CD4-positive, alpha-beta T cell treated with Interleukin-1 beta for 1 hour (primary cell): ENCODE measurements around the gene OR4X2.
"Not testable (repeated sequence)": the region's sequence is repeated elsewhere in the genome, so short reads cannot be mapped to it uniquely, and the experiment has no call there.

ENCODE experiments used
- DNase-seq, 2 donors: peaks; one replicate each; pipeline ENCODE4 v3.0.0-alpha.2; 2020 to 2022

The OR4X2 gene, protein sequence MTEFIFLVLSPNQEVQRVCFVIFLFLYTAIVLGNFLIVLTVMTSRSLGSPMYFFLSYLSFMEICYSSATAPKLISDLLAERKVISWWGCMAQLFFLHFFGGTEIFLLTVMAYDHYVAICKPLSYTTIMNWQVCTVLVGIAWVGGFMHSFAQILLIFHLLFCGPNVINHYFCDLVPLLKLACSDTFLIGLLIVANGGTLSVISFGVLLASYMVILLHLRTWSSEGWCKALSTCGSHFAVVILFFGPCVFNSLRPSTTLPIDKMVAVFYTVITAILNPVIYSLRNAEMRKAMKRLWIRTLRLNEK

DNA sequence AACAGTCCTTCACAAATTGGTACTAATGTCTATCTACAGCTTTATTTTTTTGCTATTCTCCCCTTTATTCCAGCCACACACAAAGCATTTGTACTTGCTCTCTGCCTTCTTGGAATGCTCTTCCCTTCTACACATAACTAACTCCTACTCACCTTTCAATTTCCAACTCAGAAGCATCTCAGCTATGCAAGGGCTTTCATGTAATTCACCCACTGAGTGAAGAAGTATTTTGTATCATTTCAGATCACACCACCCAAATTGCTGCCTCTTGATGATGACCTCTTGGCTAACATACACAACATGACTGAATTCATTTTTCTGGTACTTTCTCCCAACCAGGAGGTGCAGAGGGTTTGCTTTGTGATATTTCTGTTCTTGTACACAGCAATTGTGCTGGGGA lies at the start of gene OR4X2:
Gene OR4X2, plus strand, starts transcription at position 301 of the 400 bp plus-strand sequence. Its CDS starts 0 bp downstream, at position 301.
- DNase-seq = no peak

DNA sequence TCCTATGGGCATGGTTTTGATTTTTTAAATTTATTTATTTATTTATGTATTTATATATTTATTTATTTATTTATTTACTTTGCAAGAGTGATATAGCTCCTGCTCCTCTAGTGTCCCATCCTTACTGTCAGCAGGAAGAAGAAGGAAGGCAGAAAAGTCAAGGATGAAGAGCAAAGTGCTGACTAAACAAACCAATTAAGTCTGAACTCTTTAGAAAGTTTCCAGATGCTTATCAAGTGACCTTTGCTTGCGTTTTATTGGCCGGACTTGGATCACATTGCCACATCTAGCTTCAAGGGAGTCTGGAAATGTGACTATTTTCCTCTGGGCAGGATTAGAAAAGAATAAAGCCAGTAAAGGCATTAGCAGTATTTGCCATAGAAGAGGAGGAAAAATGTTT lies 37.0 kb upstream of the OR4X2 start:
- DNase-seq = no peak

DNA sequence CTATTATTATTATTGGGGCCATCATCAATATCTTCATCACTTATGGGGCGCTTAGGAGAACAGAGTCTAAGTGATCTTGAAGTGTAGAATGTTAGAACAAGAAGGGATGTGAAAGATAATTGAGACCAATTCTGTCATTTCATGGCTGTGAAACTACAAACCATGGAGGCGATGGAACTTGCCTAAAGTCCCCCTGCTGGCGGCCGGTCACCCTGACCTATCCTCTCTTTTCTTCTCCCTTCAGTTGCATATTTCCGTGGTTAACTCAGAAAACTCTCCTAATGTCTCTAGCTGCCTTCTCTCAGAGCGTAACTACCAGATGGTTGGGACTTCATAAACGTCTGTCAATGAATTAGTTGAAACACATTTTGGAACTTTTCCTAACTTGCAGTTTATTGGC lies 34.9 kb upstream of the OR4X2 start:
- DNase-seq = no peak

DNA sequence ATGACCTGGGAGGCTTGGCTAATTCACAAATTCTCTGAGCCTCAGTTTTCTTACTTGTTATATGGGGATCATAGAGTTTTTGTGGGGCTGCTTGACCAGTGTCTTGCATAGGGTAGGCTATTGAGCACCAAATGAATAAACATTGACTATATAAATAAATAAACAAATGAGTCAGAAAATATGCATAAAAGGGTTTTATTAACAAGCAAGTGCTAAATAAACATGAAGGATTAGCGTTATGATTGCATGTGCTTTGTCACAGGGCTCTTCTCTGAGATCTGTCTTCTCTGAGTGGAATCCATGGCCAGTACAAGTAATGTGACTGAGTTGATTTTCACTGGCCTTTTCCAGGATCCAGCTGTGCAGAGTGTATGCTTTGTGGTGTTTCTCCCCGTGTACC lies 28.4 kb upstream of the OR4X2 start, which contains the start of gene OR4B1:
Gene OR4B1, plus strand, starts transcription at position 301 of the 400 bp plus-strand sequence. Its CDS starts 0 bp downstream, at position 301.
- no peak for DNase-seq

DNA sequence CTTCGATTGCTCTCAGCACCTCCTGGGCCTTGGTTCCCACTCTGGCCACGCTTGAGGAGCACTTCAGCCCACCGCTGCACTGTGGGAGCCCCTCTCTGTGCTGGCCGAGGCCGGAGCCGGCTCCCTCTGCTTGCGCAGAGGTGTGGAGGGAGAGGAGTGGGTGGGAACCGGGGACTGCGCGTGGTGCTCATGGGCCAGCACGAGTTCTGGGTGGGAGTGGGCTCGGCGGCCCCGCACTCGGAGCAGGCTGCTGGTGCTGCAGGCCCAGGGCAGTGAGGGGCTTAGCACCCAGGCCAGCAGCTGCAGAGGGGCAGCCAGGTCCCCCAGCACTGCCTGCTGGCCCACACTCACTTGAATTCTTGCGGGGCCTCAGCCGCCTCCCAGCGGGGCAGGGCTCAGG lies 16.1 kb upstream of the OR4X2 start:
- no peak for DNase-seq

DNA sequence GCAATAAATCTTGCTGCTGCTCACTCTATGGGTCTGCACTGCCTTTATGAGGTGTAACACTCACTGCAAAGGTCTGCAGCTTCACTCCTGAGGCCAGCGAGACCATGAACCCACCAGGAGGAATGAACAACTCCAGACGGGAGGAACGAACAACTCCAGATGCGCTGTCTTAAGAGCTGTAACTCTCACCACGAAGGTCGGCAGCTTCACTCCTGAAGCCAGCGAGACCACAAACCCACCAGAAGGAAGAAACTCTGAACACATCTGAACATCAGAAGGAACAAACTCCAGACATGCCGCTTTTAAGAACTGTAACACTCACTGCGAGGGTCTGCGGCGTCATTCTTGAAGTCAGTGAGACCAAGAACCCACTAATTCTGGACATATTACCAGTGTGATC lies 14.8 kb upstream of the OR4X2 start:
- DNase-seq = not testable (repeated sequence)

DNA sequence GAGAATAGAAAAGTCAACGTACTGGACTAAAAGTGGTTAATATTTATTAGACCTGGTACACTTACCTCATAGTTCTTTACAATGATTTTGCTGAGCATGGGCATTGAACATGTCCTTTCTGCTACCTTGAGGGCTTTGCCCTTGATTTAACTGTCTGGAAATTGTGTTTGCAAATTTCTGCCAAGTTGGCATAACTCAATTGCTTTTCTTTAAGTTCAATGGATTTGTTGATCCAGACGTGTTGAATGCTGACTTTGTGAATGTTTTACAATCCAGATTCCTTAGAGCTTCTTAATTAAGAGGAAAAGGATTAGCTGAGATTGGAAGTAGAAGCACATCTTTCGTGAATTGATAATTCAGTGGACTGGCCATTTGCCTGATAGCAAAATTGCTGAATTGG lies 7.2 kb upstream of the OR4X2 start:
- no peak for DNase-seq

DNA sequence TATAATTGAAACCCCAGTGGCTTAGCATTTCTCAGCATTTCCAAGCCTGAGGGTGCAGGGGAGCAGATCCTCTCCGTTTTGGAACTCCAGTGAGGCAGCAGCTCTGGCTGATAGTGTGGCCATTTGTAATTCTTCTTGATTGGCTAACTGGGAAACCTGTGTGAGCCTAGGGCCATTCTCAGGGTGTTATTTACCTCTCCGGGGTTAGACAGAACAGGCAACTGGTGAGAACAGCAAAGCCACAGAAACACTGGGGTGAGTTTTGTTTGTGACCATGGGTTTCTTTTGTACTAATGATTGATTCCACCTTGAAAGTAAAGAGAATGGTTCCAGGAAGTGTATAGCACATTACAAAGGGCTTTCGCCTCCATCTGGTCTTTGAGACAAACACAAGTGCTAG lies 2.4 kb upstream of the OR4X2 start:
- DNase-seq = no peak

DNA sequence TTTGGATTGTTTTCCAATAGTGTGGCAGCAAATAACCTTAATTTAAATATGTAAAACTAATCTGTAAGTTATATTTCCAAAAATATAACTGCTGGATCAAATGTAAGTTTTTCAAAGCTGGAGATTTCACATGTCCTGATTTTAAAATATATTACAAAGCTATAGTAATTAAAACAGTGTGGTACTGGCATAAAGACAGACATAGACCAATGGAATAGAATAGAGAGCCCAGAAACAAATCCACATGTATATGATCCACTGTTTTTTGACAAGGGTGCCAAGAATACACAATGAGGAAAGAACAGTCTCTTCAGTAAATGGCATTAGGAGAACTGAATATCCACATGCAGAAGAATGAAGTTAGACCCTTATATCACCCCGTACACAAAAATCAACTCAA lies 4.0 kb downstream of the OR4X2 start:
- no peak for DNase-seq

DNA sequence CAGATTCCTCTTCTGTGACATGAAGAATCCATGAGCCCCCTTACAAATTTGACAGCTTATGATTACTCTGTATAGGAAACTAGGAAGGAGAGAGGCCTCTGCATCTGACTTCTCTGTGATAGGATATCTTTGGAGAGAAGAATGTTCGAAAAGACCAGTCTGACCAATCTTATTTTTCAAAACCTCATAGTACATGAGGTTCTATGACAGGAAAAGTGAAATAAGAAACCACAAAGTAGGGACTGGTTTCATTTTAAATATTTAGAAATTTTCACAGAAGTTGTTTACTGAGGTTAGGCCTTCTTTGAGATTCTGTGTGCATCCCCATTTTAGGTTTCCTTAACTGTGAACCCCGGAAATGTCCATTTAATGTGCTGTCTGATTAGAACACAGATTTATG lies 16.7 kb downstream of the OR4X2 start:
- DNase-seq = no peak

DNA sequence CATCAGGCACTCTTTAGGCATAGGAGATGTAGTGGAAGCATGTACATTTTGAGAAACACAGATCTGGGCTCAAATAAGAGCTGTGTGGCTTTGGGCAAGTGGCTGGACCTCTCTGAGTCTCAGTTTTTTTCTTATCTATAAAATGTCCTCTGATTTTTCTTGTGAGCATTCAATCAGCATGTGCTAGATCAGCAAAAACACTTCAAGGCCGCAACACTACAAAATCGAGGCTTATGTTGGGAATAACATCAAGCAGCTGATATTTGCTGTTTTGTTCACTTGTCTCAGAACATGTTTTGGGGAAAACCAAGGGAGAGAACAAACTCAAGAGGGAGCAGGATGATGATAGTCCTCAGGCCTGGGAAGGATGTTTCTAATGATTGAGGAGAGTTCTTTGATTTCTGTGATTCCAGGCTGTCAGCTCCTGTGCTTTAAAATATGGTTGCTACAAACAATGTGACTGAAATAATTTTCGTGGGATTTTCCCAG lies 18.6 kb downstream of the OR4X2 start, which contains the start of gene OR4X1:
Gene OR4X1, plus strand, starts transcription at position 439 of the 489 bp plus-strand sequence. Its CDS starts 0 bp downstream, at position 439.
- DNase-seq = no peak

DNA sequence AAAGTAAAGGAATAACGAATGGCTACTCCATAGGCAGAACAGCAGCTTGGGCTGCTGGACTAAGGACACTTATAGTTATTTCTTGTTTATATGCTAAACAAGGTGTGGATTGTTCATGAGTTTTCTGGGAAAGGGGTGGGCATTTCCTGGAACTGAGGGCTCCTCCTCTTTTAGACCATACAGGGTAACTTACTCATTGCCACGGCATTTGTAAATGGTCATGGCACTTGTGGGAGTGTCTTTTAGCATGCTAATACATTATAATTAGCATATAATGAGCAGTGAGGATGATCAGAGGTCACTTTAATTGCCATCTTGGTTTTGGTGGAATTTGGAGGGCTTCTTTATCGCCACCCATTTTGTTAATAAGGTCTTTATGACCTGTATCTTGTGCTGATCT lies 25.7 kb downstream of the OR4X2 start:
- no peak for DNase-seq

DNA sequence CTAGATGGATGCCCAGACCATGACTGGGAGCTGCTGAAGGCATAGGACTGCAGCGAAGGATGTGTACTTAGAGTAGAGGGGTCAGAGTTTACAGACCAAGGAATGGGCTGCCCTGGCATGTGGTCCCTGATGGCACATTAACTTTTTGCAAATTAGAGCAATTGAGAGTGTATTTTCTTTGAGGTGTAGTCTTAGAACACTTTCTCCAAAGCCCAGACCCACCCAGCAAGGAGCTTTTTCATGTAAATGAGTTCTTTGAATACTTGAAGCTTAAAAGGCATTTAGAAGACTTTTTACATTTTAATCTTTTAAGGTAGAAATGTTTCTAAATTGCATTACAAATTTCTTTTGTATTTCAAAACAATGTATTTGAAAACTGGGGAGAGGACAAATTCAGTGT lies 27.7 kb downstream of the OR4X2 start:
- no peak for DNase-seq
